ENCODE results near the gene KRTAP3-2. TPM values are rescaled to one million over a fixed set of nuclear protein-coding genes. Genes with fewer than 3 reads are reported as not detected.
"Not testable (repeated sequence)": the region's sequence is repeated elsewhere in the genome, so short reads cannot be mapped to it uniquely, and the experiment has no call there.

The KRTAP3-2 gene
- not detected for total RNA-seq

GRCh38 chr17:40999563-40999962 is at the start of gene KRTAP3-2:
Gene KRTAP3-2 (minus strand): TSS chr17:40999906. CDS start chr17:40999853, 53 bp downstream.
- ATAC-seq = not testable (repeated sequence)

GRCh38 chr17:41049110-41049509 is 49.4 kb upstream of the KRTAP3-2 start:
- ATAC-seq = no peak

- ATAC-seq = no peak
Measured at GRCh38 chr17:41048441-41048840, 48.7 kb upstream of the KRTAP3-2 start.

GRCh38 chr17:41046735-41047465 is 47.2 kb upstream of the KRTAP3-2 start, which contains the start of gene KRTAP2-1:
Gene KRTAP2-1 (minus strand): TSS chr17:41047316. CDS start chr17:41047267, 49 bp downstream.
- ATAC-seq = peak; percentile 10

GRCh38 chr17:41042953-41043352 is 43.2 kb upstream of the KRTAP3-2 start:
- ATAC-seq = no peak

GRCh38 chr17:41040783-41041571 is 41.3 kb upstream of the KRTAP3-2 start, which contains the start of gene KRTAP1-1:
Gene KRTAP1-1 (minus strand): TSS chr17:41041450. CDS start chr17:41041397, 53 bp downstream.
- peak; percentile 39 for ATAC-seq

- ATAC-seq = no peak
Measured at GRCh38 chr17:41037853-41038350, 38.2 kb upstream of the KRTAP3-2 start.

GRCh38 chr17:41034346-41034935 is 34.7 kb upstream of the KRTAP3-2 start, which contains the start of gene KRTAP1-3:
Gene KRTAP1-3 (minus strand): TSS chr17:41034874. CDS start chr17:41034821, 53 bp downstream.
- ATAC-seq = not testable (repeated sequence)

GRCh38 chr17:41029633-41030245 is 30.0 kb upstream of the KRTAP3-2 start, which contains the start of gene KRTAP1-4:
Gene KRTAP1-4 (minus strand): TSS chr17:41030195. CDS start chr17:41030078, 117 bp downstream.
- ATAC-seq = no peak

GRCh38 chr17:41026715-41027471 is 27.2 kb upstream of the KRTAP3-2 start, which contains the start of gene KRTAP1-5:
Gene KRTAP1-5 (minus strand): TSS chr17:41027208. CDS start chr17:41027155, 53 bp downstream.
- ATAC-seq = peak; percentile 36

GRCh38 chr17:41024697-41025096 is 25.0 kb upstream of the KRTAP3-2 start:
- no peak for ATAC-seq

GRCh38 chr17:41020336-41020735 is 20.6 kb upstream of the KRTAP3-2 start:
- ATAC-seq = no peak

- ATAC-seq = no peak
Measured at GRCh38 chr17:41019415-41019814, 19.7 kb upstream of the KRTAP3-2 start.

- no peak for ATAC-seq
Measured at GRCh38 chr17:41018541-41018940, 18.8 kb upstream of the KRTAP3-2 start.

- no peak for ATAC-seq
Measured at GRCh38 chr17:41016578-41017215, 17.0 kb upstream of the KRTAP3-2 start.

- no peak for ATAC-seq
Measured at GRCh38 chr17:41015454-41015853, 15.7 kb upstream of the KRTAP3-2 start.

GRCh38 chr17:41013606-41014005 is 13.9 kb upstream of the KRTAP3-2 start:
- ATAC-seq = no peak

- no peak for ATAC-seq
Measured at GRCh38 chr17:41013181-41013580, 13.5 kb upstream of the KRTAP3-2 start.

- ATAC-seq = no peak
Measured at GRCh38 chr17:41012326-41013120, 12.8 kb upstream of the KRTAP3-2 start.

- no peak for ATAC-seq
Measured at GRCh38 chr17:41010441-41010840, 10.7 kb upstream of the KRTAP3-2 start.

Data from esophagus mucosa (tissue), 1 donor.